Measurements from ENCODE around the gene SHC2. TPM values are rescaled to one million over a fixed set of nuclear protein-coding genes. Genes with fewer than 3 reads are reported as not detected.

The SHC2 gene
- total and polyA plus RNA-seq, 2 of the 8 experiments (the other 6 are each of a cell fraction or from before 2014, with no cell fraction given) = 4.4 to 7.3 TPM

DNA sequence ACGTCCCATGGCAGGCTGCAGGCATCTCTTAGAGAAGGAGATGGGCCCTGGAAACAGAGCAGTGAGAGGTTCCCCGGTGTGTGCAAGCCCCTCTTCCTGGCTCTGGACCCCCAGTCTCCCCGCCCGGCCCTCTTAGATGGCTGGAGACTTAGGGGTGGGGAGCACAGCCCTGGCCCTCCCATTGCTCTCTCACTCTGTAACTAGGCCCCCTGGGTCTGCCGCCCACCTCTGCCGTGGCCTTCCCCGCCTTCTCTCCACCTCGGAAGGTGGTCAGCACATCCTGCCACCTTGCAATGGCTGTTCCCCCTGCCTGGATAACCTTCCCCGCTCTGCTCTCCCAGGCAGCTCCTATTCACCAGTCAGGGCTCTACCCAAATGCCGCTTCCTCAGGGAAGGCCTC is 30.1 kb downstream of the SHC2 start:
- no peak overlapping the region for H2BK20ac ChIP-seq (ENCODE audit: low read length)
- WGBS, 2 experiments (ENCODE audit: extremely low coverage in 1 of 2, insufficient coverage in 1 of 2, insufficient read length in 1 of 2, insufficient replicate concordance in 2 of 2, low coverage in 1 of 2, low lambda C conversion rate in 2 of 2, missing lambda C conversion rate in 1 of 2) = 90% methylated on average over 10 of the region's 10 CpGs; no CpG with 5 or more reads in 1 of the 2 experiments
- no peak overlapping the region for H4K5ac ChIP-seq (ENCODE audit: insufficient read length, low read depth, low read length)
- H2AFZ ChIP-seq (ENCODE audit: low read length) = no peak overlapping the region
- no peak overlapping the region for H2AK5ac ChIP-seq (ENCODE audit: low read depth, low read length)
- no peaks in the 10 kb centered on the region for H3K23me2 ChIP-seq (ENCODE audit: low read depth, low read length)
- H4K8ac ChIP-seq (ENCODE audit: extremely low read depth, insufficient read depth, low read length) = no peak overlapping the region
- H3K4me1 ChIP-seq (replicated peaks in 1 of 4; ENCODE audit: control insufficient read depth in 3 of 4, insufficient read depth in 4 of 4, low read length in 3 of 4) = no peaks in the 10 kb centered on the region; a peak in 2 of 7 replicates
- H4K20me1 ChIP-seq (replicated peaks in 1 of 2; ENCODE audit: control insufficient read depth in 1 of 2, insufficient read depth in 2 of 2, low read length in 2 of 2) = no peaks in the 10 kb centered on the region
- DNase-seq (ENCODE audit: low read depth in 1 of 2, low spot score in 2 of 2) = no peak
- H3K14ac ChIP-seq (ENCODE audit: insufficient read length) = no peak overlapping the region
- peaks cover 0 to 15% (median 5%) of the 10 kb centered on the region in 4 experiments; a peak in 5 of 7 replicates for H3K27me3 ChIP-seq (replicated peaks in 1 of 4; ENCODE audit: control insufficient read depth in 3 of 4, extremely low read depth in 1 of 4, insufficient read depth in 3 of 4, low read length in 3 of 4)
- CTCF ChIA-PET (ENCODE audit: partially characterized antibody) = no interaction called here
- peaks cover 5 to 22% of the 10 kb centered on the region in 2 experiments; a peak in 3 of 4 replicates for H3K9me3 ChIP-seq (ENCODE audit: insufficient read depth in 2 of 2, low read depth in 1 of 2, low read length in 1 of 2)
- POLR2A ChIA-PET (ENCODE audit: partially characterized antibody) = no interaction called here
- TF ChIP-seq CREB1 (IDR thresholded peaks at IDR 0.05) (no peak), CBX5 (IDR thresholded peaks at IDR 0.05; ENCODE audit: low read depth, low read length) (no peak), SP4 (IDR thresholded peaks at IDR 0.05; ENCODE audit: low read length) (no peak), KDM5A (IDR thresholded peaks at IDR 0.05; ENCODE audit: low read length) (no peak), POLR2A (IDR thresholded peaks at IDR 0.05; ENCODE audit: control extremely low read depth in 1 of 2, low read depth in 2 of 2, low read length in 2 of 2) (no peak), EZH2 (IDR thresholded peaks at IDR 0.05; ENCODE audit: low read depth, low read length, severe bottlenecking) (no peak), YY1 (IDR thresholded peaks at IDR 0.05; ENCODE audit: low read depth, low read length) (no peak)
- no peak overlapping the region for H3K4me2 ChIP-seq (ENCODE audit: insufficient read depth in 1 of 2, low read depth in 2 of 2, low read length in 2 of 2)
- no peak overlapping the region for H2BK5ac ChIP-seq (ENCODE audit: low read depth, low read length)
- no peak overlapping the region for H3K27ac ChIP-seq (ENCODE audit: low read depth, low read length)
- no peaks in the 10 kb centered on the region for H3K79me1 ChIP-seq (ENCODE audit: low read depth, low read length)
- no peak overlapping the region for H3K9ac ChIP-seq (replicated peaks in 1 of 4; ENCODE audit: extremely low read depth in 1 of 4, low read depth in 3 of 4, low read length in 3 of 4)
- no peak overlapping the region for H3K18ac ChIP-seq (ENCODE audit: extremely low read depth, low read length)
- no peak overlapping the region for H2BK120ac ChIP-seq (replicated peaks; ENCODE audit: low read depth, low read length)
- H3K4me3 ChIP-seq (ENCODE audit: extremely low read depth in 1 of 4, insufficient read depth in 2 of 4, low read depth in 3 of 4, low read length in 4 of 4) = no peak overlapping the region
- H4K91ac ChIP-seq (replicated peaks; ENCODE audit: insufficient read length, low read length) = no peak overlapping the region
- H3K79me2 ChIP-seq (ENCODE audit: control insufficient read depth in 1 of 2, insufficient read depth in 2 of 2, low read length in 2 of 2) = no peaks in the 10 kb centered on the region
- peaks cover 0 to 16% (median 2%) of the 10 kb centered on the region in 4 experiments; a peak in 3 of 8 replicates for H3K36me3 ChIP-seq (ENCODE audit: control insufficient read depth in 2 of 4, insufficient read depth in 4 of 4, low read length in 3 of 4)
- H3K4ac ChIP-seq (replicated peaks; ENCODE audit: insufficient read length, low read depth, low read length) = no peak overlapping the region
- H3K23ac ChIP-seq (ENCODE audit: insufficient read length) = no peak overlapping the region
- no peak overlapping the region for H2BK12ac ChIP-seq (ENCODE audit: low read depth, low read length)
- H3K56ac ChIP-seq (replicated peaks; ENCODE audit: insufficient read length, low read depth, low read length) = no peak overlapping the region
- no peak for FAIRE-seq
- no peak overlapping the region for H2BK15ac ChIP-seq (ENCODE audit: low read length)

Data from H1 (cell line).